ENCODE measurements around the gene KIAA1549. TPM values are rescaled to one million over a fixed set of nuclear protein-coding genes. Genes with fewer than 3 reads are reported as not detected.

The KIAA1549 gene
- total RNA-seq, 1 donor from 2014 or later = 6.3 TPM

DNA sequence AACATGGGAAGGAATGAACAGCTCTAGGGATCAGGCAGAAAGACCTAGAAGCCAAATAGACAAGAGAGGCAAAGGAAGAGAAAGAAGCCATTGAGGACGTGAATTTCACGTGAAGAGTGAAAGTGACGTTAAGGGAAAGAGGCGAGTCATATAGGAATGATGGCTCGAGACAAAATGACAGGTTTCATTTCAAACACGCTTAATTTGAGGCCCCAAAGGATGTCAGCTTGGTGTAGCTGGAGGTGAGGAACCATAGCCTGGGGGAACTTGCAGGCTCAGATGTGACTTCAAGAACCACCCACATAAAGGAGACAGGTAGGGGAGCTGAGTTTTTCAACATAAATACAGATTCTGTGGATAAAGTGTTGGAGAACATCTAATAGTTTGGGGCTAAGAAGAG, 98.9 kb downstream of the KIAA1549 start:
- no peak for DNase-seq (ENCODE audit: low spot score)

DNA sequence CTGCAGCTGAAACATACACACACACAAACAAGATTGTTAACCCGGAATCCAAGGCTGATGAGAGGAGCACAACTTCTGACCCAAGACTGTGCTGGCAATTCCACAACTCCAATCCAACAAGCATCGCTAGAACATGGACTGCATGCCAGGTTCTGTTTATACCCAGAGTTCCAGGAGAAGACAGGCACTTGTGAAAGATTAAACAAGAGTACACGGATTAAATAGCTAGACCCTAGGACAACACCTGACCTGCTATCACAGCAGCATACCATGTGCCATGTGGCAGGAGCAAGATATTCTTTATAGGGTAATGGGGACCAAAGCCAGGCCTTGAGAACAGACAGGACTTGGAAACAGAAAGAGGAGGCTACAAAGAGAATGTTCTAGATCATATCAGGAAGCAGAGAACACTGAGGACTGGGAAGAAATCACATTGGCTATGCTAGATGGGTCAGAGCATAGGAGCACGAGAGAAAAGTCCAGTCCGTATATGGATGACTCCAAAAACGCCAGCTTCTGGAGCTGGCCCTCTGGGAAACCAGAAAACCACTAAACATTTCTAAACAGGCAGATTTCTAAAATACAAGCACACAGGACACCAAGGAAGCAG, 99.5 kb downstream of the KIAA1549 start:
- no peak for DNase-seq (ENCODE audit: low spot score)

DNA sequence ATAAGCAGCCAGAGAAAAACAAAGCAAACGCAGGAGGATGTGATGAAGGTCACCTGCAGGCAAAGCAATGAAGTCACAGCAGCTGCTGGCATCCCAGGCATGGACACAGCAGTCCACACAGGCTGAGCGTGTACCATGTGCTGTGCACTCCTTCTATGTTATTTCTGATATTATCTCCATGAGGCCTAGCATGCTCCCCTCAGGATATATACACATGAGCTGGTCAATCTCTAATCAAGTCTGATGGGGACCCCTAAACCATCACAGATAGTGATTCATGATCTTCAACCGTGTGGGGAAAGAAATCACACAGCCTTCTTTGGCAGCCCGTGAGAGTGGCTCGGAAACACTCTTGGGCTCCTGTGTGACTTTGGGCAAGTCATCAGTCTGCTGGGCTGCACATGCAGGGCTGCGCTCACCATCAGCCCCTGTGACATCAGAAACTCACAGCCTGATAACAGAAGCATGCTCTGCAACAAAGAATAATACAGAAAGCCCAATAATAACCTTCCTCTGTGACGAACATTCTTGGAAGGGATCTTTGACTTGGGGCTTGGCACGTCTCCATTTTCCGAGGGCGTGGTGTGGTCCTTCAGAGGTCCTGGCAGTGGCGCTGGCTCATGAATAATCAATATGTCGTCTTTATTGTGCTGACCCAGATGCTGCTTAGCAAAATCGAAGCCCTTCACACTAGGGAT, 100.2 kb downstream of the KIAA1549 start:
- DNase-seq (ENCODE audit: low spot score) = no peak

DNA sequence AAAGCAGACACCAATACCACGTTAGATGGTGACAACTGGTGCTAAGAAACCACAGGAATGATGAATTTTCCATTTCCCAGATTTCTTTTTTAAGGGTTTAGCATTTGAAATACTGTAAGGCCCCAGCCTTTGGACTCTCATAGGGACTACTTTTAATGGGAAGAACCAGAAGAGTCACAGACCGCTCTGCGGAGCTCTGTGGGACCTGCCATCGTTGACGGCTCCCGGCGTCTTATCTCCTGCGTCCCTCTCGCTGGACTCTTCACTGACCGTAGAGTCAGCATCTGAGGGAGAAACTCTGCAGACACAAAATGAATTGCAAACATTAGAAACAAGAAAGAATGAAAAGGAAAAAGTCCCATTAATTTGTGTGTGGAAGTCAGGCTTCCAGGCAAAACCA, 101.8 kb downstream of the KIAA1549 start:
- DNase-seq (ENCODE audit: low spot score) = no peak

DNA sequence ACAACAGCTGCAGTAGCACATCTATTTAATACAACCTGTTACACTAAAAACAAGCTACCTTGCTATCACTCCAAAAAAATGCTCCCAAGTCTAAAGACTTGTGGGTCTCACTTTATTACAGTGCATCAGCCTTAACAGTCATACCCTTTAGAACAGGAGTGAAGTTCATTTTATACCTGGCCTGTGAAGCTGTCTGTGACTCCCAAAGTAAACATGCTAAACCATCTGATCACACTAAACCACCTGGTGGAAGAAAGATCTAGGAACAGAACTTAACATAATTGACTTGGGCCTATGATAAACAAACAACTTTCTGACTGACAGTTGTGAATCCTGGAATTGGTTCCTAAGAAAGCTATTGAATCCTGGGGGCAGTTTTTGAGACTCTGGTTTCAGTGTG, 102.3 kb downstream of the KIAA1549 start:
- no peak for DNase-seq (ENCODE audit: low spot score)

DNA sequence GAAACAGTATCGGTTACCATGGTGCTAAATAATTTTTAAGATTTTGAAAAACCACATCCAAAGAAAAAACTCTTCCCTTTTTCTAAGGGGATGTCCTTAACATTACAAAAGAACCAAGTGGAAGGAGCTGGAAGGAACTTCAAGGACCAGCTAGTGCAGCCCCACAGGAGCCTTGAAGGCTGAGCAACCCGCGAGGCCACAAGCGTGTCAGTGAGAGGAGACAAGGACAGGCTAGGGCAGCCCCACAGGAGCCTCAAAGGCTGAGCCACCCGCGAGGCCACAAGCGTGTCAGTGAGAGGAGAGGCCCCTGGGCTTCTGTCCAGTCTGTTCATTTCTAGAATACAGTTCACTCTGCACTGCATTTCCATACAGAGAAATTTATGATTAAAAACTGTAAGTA, 103.1 kb downstream of the KIAA1549 start:
- no peak for DNase-seq (ENCODE audit: low spot score)

DNA sequence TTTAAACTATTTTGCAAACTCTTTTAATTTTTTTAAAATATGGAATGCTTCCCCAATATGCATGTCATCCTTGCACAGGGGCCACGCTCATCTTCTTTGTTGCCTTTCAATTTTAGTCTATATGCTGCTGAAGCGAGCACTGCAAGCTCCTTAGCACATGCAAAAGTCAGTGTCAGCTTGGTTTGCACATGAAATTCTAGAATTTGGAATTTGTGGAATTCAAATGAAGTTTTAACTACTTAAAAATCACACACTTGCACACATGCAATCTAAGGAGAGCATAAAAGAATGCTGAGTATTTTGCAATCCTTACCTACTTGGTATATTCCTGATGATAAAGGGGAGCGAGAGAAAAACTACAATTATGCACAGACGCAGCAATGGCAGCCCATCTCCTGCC, 104.9 kb downstream of the KIAA1549 start:
- DNase-seq (ENCODE audit: low spot score) = no peak

DNA sequence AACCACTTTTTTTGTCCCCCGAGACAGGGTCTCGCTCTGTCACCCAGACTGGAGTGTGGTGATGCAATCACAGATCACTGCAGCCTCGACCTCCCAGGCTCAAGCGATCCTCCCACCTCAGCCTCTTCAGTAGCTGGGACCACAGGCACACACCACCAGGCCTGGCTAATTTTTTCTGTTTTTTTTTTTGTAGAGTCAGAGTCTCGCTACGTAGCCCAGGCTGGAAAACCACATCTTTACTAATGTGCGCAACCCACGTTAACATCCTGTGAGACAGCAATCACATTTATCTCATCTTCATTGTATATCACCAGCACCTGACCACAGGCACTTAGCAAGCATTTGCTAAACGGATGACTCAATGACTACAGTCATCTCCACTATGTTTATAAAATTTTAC, 105.4 kb downstream of the KIAA1549 start:
- DNase-seq (ENCODE audit: low spot score) = no peak

DNA sequence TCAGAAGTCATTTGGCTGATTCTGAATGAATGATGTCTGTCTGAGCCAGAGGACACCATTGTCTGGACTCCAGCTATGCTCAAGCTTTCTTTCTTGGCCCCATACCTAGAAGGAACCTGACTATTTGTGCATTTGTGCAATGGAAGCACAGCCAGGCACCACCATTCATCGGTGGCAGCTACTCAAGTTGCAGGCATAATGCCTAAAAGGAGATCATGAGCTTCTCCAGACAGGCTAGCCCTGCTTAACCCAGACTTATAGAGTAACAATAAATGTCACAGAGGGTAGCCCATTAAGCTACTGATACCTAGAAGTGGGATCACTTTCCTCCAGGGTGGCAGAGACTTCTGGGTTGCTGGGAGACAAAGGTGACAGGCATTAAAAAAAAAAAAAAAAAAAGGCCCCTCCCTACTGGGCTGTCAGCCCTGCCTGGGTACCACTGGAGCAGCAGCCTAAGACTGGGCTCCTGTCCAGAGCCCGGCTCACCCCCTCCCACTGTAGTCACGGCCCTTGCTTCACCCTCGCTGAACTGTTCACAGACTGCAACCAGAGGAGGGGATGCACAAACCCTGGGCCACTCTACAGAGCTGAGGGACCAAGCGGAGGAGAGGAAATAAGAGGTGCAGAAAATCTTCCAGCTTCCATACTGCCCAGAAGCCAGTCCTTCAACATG, 107.8 kb downstream of the KIAA1549 start:
- DNase-seq (ENCODE audit: low spot score) = no peak

DNA sequence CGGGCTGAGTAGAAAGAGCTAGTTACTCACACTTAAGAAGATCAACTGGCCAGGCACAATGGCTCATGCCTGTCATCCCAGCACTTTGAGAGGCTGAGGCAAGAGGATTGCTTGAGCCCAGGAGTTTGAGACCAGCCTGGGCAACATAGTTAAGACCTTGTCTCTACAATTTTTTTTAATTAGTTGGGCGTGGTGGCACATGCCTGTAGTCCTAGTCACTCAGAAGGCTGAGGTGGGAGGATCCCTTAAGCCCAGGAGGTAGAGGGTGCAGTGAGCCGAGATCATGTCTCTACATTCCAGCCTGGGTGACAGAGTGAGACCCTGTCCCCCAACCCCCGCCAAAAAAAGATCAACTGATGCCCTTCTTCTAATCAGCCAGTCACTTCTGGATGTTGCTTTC, 108.6 kb downstream of the KIAA1549 start:
- DNase-seq (ENCODE audit: low spot score) = no peak

DNA sequence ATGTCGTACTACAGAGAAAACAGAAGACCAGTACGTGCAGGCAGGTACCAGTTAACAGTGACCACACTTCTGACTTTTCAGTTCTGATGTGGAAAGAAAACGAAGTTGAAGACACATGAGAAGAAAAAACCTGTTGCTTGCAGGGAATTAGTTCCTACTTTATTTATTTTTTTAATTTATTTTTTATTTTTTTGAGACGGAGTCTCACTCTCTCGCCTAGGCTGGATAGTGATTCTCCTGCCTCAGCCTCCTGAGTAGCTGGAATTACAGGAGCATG, 109.4 kb downstream of the KIAA1549 start:
- no peak for DNase-seq (ENCODE audit: low spot score)

DNA sequence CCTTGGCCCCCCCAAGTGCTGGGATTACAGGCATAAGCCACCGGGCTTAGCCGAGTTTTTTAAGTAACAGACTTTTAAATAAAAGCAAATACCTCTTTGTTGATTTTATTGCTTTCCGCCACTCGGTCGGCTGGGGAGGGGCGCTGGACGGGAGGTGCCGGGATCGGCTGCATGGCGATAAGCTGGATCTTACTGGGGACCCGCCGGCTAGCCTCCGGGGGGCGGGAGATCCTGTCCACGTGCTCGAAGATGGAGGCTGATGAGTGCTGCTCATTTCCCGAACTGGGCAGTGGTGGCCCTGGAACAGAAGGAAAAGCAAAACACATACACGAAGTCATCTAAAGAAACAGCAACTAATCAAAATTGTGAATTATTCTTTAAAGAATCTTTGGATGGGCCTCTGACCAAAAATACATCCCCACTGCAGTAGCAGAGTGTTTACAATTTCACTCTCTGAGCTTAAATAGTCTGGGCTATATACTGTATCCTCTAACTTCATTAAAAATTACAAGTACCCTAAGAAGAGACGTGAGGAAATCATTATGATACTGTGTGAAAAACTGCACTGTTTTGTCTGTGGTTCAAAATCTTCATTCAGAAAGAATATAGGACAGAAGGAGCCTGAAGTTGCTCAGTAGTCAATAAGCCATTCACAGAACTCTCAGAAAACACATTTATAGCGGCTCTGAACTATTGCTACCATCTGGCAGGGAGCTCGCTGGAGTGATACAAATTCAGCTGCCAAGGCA, 110.0 kb downstream of the KIAA1549 start:
- DNase-seq (ENCODE audit: low spot score) = no peak

DNA sequence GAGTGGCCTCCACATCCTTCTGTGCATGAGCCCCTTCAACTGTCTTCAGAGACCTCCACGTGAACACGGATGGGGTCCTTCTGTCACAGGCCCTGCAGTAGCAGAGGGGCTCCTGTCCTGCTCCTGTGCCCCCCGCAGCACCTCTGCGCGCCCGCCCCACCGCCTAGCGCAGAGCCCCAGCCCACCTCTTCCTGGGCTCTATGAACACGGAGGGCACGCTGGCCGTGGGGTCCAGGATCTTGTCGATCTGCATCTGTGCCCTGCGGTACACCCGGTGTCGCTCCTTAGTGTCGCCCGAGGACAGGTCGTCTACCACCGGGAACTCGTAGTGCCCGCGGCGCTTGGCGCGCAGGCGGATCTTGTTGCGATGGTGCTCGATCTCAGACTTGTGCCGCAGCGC, 111.8 kb downstream of the KIAA1549 start:
- no peak for DNase-seq (ENCODE audit: low spot score)

DNA sequence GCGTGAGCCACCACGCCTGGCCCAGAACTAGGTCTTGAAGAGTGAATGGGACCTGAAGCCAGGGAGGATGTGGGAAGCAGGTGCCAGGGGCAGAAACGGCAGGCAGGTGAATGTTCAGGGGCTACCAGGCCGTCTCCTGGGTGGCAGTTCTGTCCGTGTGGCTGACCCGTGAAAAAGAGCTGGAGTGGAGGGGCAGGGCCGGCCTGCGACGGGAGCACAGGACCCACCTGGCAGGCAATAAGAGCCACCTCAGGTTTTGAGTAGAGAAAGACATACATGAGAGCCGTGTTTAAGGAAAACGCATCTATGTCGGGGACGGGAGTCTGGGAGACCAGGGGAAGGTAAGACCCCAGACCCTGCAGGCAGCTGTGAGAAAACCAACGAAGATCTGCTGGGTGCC, 112.5 kb downstream of the KIAA1549 start:
- no peak for DNase-seq (ENCODE audit: low spot score)

DNA sequence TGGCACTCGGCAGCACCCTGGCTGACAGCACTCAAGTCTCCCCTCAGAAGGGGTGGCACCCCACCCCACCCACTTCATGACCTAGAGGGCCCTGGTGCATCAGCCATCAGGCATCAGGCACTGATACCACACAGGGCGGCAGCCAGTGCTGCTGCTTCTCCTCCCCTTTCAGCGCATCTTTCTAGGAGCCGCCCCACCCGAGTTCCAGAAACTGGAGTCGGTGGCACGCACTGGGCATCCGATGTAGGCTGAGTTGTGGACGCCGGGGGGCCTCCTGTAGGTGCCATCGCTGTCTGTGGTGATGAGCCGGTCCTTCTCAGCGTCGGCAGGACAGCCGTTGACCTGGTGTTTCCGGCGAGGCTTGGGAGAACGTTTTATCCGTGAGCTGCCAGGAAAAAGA, 113.4 kb downstream of the KIAA1549 start:
- no peak for DNase-seq (ENCODE audit: low spot score)

DNA sequence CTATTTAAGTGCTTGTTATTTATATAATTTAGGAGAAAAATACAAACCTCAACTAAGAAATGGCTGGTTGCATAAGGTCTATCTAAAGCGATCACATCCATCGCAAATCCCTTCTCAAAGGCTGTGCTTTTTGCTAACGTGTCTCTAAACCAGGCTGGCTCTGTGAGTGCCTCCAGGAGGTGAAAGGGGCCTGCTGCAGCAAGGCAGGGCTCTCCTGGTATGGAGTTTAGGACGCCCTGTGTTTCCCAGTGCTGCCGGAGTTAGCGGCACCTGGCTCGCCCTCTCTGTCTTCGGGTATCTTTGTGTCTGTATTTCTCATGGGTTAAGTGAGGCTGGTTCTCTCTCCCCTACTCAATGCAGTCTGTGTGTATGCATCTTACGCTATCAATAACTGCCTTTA, 114.8 kb downstream of the KIAA1549 start:
- no peak for DNase-seq (ENCODE audit: low spot score)

DNA sequence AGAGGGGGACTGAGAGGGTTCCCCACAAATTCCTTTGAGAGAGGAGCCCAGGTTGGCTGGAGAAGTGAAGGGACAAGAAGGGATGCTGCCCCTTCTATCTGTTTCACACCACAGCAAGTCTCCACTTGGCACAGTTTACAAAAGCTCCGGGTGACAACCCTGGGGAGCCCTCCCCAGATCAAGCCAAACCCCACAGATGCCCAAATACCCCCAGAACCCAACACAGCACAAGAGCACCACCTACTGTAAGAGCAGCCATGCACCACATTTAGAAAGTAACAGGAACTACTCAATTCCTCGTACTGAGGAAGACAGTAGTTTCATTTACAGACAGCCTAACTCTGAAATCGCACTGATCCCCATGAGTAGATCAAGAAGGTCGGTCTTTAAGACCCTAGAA, 115.3 kb downstream of the KIAA1549 start:
- no peak for DNase-seq (ENCODE audit: low spot score)

DNA sequence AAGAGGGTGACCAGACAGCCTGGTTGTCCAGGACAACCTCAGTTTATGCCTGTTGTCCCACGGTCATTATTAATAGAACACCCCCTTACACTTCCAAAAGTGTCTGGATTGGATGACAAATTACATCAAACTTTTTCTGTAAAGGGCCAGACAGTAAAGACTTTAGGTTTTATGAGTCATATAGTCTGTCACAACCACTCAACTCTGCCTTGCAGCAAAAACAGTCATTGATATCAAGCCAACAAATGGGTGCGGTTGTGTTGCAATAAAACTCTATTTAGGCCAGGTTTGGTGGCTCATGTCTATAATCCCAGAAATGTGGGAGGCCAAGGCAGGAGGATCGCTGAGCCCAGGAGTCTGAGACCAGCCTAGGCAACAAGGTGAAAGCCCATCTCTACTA, 116.5 kb downstream of the KIAA1549 start:
- DNase-seq (ENCODE audit: low spot score) = no peak

DNA sequence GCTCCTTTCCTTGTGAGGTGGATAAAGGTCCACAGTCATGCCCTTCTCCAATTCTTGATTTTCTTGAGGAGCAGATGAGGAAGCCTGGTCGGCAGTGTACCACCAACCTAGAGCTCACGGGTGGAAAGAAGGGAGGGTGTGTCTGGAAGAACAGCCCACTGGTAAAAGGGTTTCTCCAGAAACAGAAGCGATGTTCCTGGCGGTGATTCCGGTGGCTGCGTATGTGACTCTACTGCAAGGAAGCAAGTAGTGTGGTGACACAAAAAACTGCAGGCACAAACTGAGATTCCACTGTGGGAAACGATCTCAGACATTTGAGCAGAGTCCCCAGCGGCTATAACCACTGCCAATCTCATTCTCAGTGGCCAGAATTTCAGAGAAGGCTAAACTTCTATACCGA, 117.3 kb downstream of the KIAA1549 start:
- no peak for DNase-seq (ENCODE audit: low spot score)

DNA sequence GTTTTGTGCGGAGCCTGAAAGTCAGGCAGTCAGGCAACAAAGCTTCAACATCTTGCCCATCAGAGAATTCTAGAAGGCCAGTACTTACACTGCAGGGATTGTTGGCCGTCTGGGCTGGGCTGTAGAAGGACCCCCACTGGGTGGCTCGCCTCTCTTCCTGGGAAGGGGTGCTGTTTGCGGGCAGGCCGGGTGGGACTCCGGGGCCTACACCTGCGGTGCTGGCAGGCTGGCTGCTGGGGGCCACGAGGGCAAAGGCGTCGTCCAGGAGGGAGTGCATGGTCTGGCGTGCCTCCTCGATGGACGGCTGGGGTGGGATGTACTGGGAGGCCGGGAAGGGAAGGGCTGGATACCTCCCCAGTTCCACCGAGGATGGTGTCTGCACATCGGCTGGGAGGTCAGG, 120.1 kb downstream of the KIAA1549 start:
- DNase-seq (ENCODE audit: low spot score) = no peak

DNA sequence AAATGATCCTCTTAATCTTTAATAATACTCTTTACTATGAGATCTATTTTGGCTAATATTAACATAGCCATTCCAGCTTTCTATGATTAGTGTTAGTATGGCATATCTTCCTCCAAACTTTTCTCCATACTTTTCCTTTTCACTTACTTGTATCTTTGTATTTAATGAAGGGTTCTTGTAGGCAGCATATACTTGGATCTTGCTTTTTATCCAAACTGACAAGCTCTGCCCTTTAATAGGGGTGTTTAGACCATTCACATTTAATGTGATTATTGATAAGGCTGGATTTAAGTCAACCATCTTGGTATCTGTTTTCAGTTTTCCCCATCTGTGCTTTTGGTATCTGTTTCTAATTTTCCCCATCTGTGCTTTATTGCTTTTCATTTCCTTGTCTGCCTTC, 123.5 kb downstream of the KIAA1549 start:
- no peak for DNase-seq (ENCODE audit: low spot score)

DNA sequence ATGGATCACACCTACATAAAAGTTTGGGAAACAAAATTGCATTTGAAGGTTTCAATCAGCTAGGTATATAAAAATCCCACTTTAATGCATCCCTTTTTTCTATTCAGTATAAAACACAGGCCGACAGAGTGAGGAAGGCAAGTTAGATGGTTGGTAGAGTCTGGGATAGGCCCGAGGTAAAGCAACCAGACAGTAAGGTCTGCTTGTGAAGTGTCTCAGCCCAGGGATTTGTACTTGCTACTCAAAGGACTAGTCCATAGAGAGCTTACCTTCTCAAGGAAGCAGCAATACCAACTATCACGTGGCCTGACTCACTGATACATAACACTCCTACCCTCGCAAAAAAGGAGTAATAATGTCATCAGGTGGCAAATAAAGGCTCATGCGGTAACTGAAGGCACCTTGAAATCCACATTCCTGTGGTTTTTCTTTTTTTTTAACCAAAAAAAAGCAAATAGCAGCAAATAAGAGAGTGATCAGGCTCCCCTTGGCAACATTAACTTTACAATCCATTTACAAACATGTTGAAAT, 127.0 kb downstream of the KIAA1549 start:
- DNase-seq (ENCODE audit: low spot score) = no peak

DNA sequence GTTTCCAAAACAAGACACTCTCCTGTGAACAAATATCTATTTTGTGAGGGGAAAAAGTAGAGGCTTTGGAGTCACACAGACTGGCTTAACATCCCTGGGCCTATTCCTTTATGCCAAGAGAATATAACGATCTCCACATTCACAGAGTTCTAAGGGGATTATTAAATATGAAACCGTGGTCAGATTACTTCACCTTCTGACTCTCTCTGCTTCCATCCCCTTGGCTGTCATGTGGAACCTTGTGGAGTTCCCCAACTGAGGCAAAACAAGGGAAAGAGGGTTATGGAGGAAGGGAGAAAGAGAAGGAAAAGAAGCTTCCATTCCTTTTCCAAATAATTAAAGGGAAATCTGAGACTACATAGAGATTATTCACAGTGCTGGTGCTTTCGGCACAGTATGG, 127.7 kb downstream of the KIAA1549 start:
- no peak for DNase-seq (ENCODE audit: low spot score)

All from ureter (tissue), 1 donor.